Measurements from ENCODE around the gene C13orf42. TPM values are rescaled to one million over a fixed set of nuclear protein-coding genes. Genes with fewer than 3 reads are reported as not detected.

C13orf42 gene
- total RNA-seq, 1 experiment from 2014 or later = not detected

DNA sequence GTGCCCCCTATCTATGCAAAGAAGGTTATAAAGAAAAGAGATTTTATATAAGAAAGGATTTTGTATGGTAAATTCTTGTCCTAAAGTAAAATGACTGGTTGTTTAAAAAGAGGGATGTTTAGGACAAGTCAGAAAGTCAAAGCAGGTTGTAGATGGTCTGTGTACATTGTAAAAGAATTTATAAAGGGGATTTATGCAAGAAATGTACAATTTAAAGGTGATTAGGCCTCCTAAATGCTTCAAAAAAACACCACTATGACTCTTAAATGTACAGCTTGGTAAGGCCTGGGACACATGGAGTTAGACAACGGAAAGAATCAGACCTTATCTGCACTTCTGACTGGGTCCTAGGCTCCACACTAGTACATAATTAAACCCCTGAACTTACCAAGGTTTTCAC lies 19.3 kb upstream of the C13orf42 start:
- CTCF ChIA-PET = no interaction called here
- no peak for ATAC-seq
- RAD21 ChIA-PET (ENCODE audit: low non-redundant PET in 1 of 2, low total read pairs in 2 of 2, uncharacterized antibody in 2 of 2, unreplicated experiment in 2 of 2) = no interaction called here

More for the DNA sequence above, 19.3 kb upstream of the C13orf42 start:
- Histone ChIP-seq H3K4me1 (ENCODE audit: control insufficient read depth in 1 of 2, insufficient read depth in 2 of 2, low read length in 2 of 2) (peaks cover 0 to 4% of the 10 kb centered on the region in 2 experiments; a peak in 1 of 4 replicates), H3K4me2 (ENCODE audit: low read length) (no peak overlapping the region), H3K27ac (ENCODE audit: low read depth, low read length) (no peak overlapping the region), H2AFZ (ENCODE audit: low read depth, low read length, poor library complexity, severe bottlenecking) (no peak overlapping the region), H3K36me3 (ENCODE audit: control insufficient read depth in 1 of 2, insufficient read depth in 2 of 2, low read length in 2 of 2) (no peaks in the 10 kb centered on the region), H3K9me2 (ENCODE audit: insufficient read depth) (no peaks in the 10 kb centered on the region), H3K79me2 (ENCODE audit: insufficient read depth, low read length) (no peaks in the 10 kb centered on the region), H3K9me3 (ENCODE audit: control insufficient read depth in 1 of 2, insufficient read depth in 1 of 2, low read depth in 1 of 2, low read length in 2 of 2) (no peaks in the 10 kb centered on the region), H3K9ac (ENCODE audit: low read length) (no peak overlapping the region), H3K4me3 (replicated peaks in 1 of 2; ENCODE audit: low read depth in 1 of 2, low read length in 2 of 2) (no peak overlapping the region), H4K20me1 (ENCODE audit: insufficient read depth) (no peaks in the 10 kb centered on the region), H3K27me3 (ENCODE audit: insufficient read depth, low read length) (no peaks in the 10 kb centered on the region)
- no peak for TF ChIP-seq ELF1 (IDR thresholded peaks at IDR 0.05; ENCODE audit: borderline replicate concordance, low read depth)
- TF ChIP-seq RAD21 (IDR thresholded peaks at IDR 0.05; ENCODE audit: low read depth) = no peak
- no peak for TF ChIP-seq EGR1 (IDR thresholded peaks at IDR 0.05; ENCODE audit: low read depth)
- TF ChIP-seq TCF7L2 (IDR thresholded peaks at IDR 0.05; ENCODE audit: borderline replicate concordance, extremely low read depth, insufficient read depth, insufficient read length) = no peak
- no peak for TF ChIP-seq CEBPB (IDR thresholded peaks at IDR 0.05; ENCODE audit: low read depth)
- no peak for TF ChIP-seq ZNF274 (IDR thresholded peaks at IDR 0.05; ENCODE audit: low read depth, low read length)
- TF ChIP-seq POLR2AphosphoS5 (IDR thresholded peaks at IDR 0.05; ENCODE audit: low read depth, low read length) = no peak
- TF ChIP-seq POLR2A (IDR thresholded peaks at IDR 0.05; ENCODE audit: borderline replicate concordance, extremely low read depth, insufficient read depth, insufficient read length) = no peak
- TF ChIP-seq MAX (IDR thresholded peaks at IDR 0.05) = no peak
- TF ChIP-seq ZBTB33 (IDR thresholded peaks at IDR 0.05; ENCODE audit: extremely low read depth, insufficient replicate concordance, low read length) = no peak
- TF ChIP-seq, protein P1, sequence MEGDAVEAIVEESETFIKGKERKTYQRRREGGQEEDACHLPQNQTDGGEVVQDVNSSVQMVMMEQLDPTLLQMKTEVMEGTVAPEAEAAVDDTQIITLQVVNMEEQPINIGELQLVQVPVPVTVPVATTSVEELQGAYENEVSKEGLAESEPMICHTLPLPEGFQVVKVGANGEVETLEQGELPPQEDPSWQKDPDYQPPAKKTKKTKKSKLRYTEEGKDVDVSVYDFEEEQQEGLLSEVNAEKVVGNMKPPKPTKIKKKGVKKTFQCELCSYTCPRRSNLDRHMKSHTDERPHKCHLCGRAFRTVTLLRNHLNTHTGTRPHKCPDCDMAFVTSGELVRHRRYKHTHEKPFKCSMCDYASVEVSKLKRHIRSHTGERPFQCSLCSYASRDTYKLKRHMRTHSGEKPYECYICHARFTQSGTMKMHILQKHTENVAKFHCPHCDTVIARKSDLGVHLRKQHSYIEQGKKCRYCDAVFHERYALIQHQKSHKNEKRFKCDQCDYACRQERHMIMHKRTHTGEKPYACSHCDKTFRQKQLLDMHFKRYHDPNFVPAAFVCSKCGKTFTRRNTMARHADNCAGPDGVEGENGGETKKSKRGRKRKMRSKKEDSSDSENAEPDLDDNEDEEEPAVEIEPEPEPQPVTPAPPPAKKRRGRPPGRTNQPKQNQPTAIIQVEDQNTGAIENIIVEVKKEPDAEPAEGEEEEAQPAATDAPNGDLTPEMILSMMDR (IDR thresholded peaks at IDR 0.05 in 2 of 3, conservative IDR thresholded peaks at IDR 0.05 in 1 of 3; ENCODE audit: borderline replicate concordance in 1 of 3, insufficient read depth in 1 of 3, low read depth in 2 of 3, low read length in 2 of 3) = no peak
- intact Hi-C loops (cut with micrococcal nuclease) = no loop called here
- POLR2A ChIA-PET = no interaction called here
- no peak for DNase-seq (ENCODE audit: low read depth, low spot score)
- BruUV-seq (replicated peaks) = no TSS peak
